A549 (cell line): Measurements from ENCODE around the gene CMPK1. TPM values are rescaled to one million over a fixed set of nuclear protein-coding genes. Genes with fewer than 3 reads are reported as not detected.

Experiments
- ATAC-seq, 2 experiments: fragments of 200-7000 bp in 1 of 2; fragments of >200 bp in 1 of 2; cut with Nextera tagmentation in 1 of 2; cut with Tn5 transposase in 1 of 2; 3 replicates each; pipeline versions ENCODE4 v1.8.0 to v1.9.1; 2018 to 2020; ENCODE audit warnings: mild to moderate bottlenecking in 1 of 2, moderate library complexity in 1 of 2
- CTCF ChIA-PET: fragments of 300-600 bp; sonication (Branson Sonifier 250); formaldehyde crosslinking; extraction: SDS; loops from one replicate; lab custom pipeline; 2021; ENCODE audit warnings: antibody characterized with exemption, inconsistent platforms; lab: Yijun Ruan, JAX
- POLR2A ChIA-PET: fragments of 350-600 bp; formaldehyde crosslinking; extraction: SDS; loops from one replicate; lab custom pipeline; 2021; ENCODE audit warnings: antibody characterized with exemption, inconsistent platforms; lab: Yijun Ruan, JAX
- DNase-seq, 2 experiments: peaks; one replicate each; pipeline versions ENCODE4 v3.0.0 to v3.0.0-alpha.2; 2011 to 2016; ENCODE audit warnings: low read depth in 1 of 2, low spot score in 1 of 2
- FAIRE-seq: peaks from 2 replicates; lab custom pipeline; 2011; peaks lifted over from hg19 to GRCh38; lab: Jason Lieb, UNC
- H3K27ac ChIP-seq, 2 experiments: fragments of >200 bp; sonication (Bioruptor Twin); formaldehyde crosslinking; 3 replicates each; pipeline ENCODE4 v1.5.1; 2016 to 2017
- H3K4me1 ChIP-seq: fragments of >200 bp; sonication (Bioruptor Twin); formaldehyde crosslinking; 3 replicates; pipeline ENCODE4 v1.6.1; 2016
- H3K4me2 ChIP-seq: fragments of >200 bp; sonication (Bioruptor Twin); formaldehyde crosslinking; 3 replicates; pipeline ENCODE4 v1.6.1; 2016
- H3K4me3 ChIP-seq: fragments of >200 bp; sonication (Bioruptor Twin); formaldehyde crosslinking; 3 replicates; pipeline ENCODE4 v1.5.1; 2016
- H3K9me3 ChIP-seq: fragments of >200 bp; sonication (Bioruptor Twin); formaldehyde crosslinking; 3 replicates; pipeline ENCODE4 v1.6.1; 2016
- CBX8 ChIP-seq: fragments of 200-600 bp; sonication (generic); IDR thresholded peaks from 2 replicates; pipeline ENCODE4 v1.6.1; 2016
- CHD2 ChIP-seq: fragments of 150-350 bp; IDR thresholded peaks from 2 replicates; pipeline ENCODE4 v1.6.1; 2014; ENCODE audit warnings: low read length; ENCODE audit not compliant: partially characterized antibody
- FOSB ChIP-seq: fragments of 250-450 bp; sonication (Bioruptor Pico); IDR thresholded peaks from 2 replicates; pipeline ENCODE4 v1.5.0; 2020; ENCODE audit warnings: mild to moderate bottlenecking, moderate library complexity
- GATA3 ChIP-seq: IDR thresholded peaks from 2 replicates; pipeline ENCODE4 v1.6.1; 2012; ENCODE audit warnings: borderline replicate concordance
- HEYL ChIP-seq: fragments of 250-450 bp; sonication (Bioruptor Pico); IDR thresholded peaks from 2 replicates; pipeline ENCODE4 v1.8.0; 2021; ENCODE audit warnings: mild to moderate bottlenecking, moderate library complexity
- HOXB13 ChIP-seq: fragments of 250-450 bp; sonication (Bioruptor Pico); IDR thresholded peaks from 2 replicates; pipeline ENCODE4 v1.5.0; 2020; ENCODE audit warnings: low read depth, mild to moderate bottlenecking, moderate library complexity
- JUN ChIP-seq, 2 experiments: fragments of >200 bp; sonication (Bioruptor Twin); formaldehyde crosslinking; IDR thresholded peaks; 2 replicates in 1 of 2; 3 replicates in 1 of 2; pipeline ENCODE4 v1.6.1; 2016 to 2017
- JUNB ChIP-seq: fragments of >200 bp; sonication (Bioruptor Twin); formaldehyde crosslinking; IDR thresholded peaks from 2 replicates; pipeline ENCODE4 v1.6.1; 2016
- MAFK ChIP-seq: fragments of 450-650 bp; IDR thresholded peaks from 2 replicates; pipeline ENCODE4 v1.6.1; 2014; ENCODE audit not compliant: partially characterized antibody
- NFE2L2 ChIP-seq: fragments of 150-350 bp; conservative IDR thresholded peaks from 2 replicates; pipeline ENCODE4 v1.6.1; 2014; ENCODE audit warnings: low read length
- PHF8 ChIP-seq: fragments of 200-600 bp; sonication (generic); IDR thresholded peaks from 2 replicates; pipeline ENCODE4 v1.6.1; 2016; ENCODE audit warnings: low read depth, mild to moderate bottlenecking, antibody characterized with exemption, moderate library complexity, borderline replicate concordance
- POLR2AphosphoS2 ChIP-seq: conservative IDR thresholded peaks from 2 replicates; pipeline ENCODE4 v1.6.1; 2012; ENCODE audit warnings: low read length, improper control_type of control experiment, inconsistent platforms
- RAD21 ChIP-seq, 2 experiments: fragments of >200 bp in 1 of 2; sonication (Bioruptor Twin) in 1 of 2; formaldehyde crosslinking in 1 of 2; IDR thresholded peaks in 1 of 2; conservative IDR thresholded peaks in 1 of 2; 2 replicates in 1 of 2; 3 replicates in 1 of 2; pipeline ENCODE4 v1.6.1; 2012 to 2018; ENCODE audit warnings: inconsistent platforms in 1 of 2
- SMC3 ChIP-seq: fragments of >200 bp; sonication (Bioruptor Twin); formaldehyde crosslinking; IDR thresholded peaks from 3 replicates; pipeline ENCODE4 v1.6.1; 2018; ENCODE audit warnings: inconsistent platforms
- SREBF2 ChIP-seq: fragments of 450-650 bp; IDR thresholded peaks from 2 replicates; pipeline ENCODE4 v1.6.1; 2014; ENCODE audit warnings: mild to moderate bottlenecking, moderate library complexity
- ZC3H11A ChIP-seq: fragments of 450-650 bp; IDR thresholded peaks from 2 replicates; pipeline ENCODE4 v1.6.1; 2014; ENCODE audit warnings: antibody characterized with exemption, mild to moderate bottlenecking
- ZFP36 ChIP-seq: fragments of 450-650 bp; IDR thresholded peaks from 2 replicates; pipeline ENCODE4 v1.6.1; 2014; ENCODE audit warnings: borderline replicate concordance; ENCODE audit not compliant: partially characterized antibody
- WGBS: methylation state at CpG from one replicate; pipeline ENCODE4 v1.1.6; 2017; ENCODE audit errors: missing lambda C conversion rate; 5-methylcytosine and 5-hydroxymethylcytosine counted together
- polyA plus RNA-seq, 4 experiments: library from polyadenylated mRNA; depleted of rRNA in 3 of 4; stranded (reverse); fragments of >200 nt; fragmentation: RNase III in 1 of 4; extraction: RNeasy Plus Mini Kit Qiagen cat#74134 plus additional on column Dnase treatment in 1 of 4; gene quantifications; 2 replicates in 3 of 4; 3 replicates in 1 of 4; pipeline ENCODE4 v1.2.3, GENCODE V29; 2011 to 2017
- TF ChIP-seq, protein P1 (sequence below): fragments of 450-650 bp; IDR thresholded peaks from 2 replicates; pipeline ENCODE4 v1.6.1; 2014; ENCODE audit warnings: antibody characterized with exemption
- TF ChIP-seq, protein P2 (sequence below): fragments of 250-450 bp; sonication (Bioruptor Pico); IDR thresholded peaks from 2 replicates; pipeline ENCODE4 v1.5.0; 2020; ENCODE audit warnings: low read depth, mild to moderate bottlenecking, moderate library complexity
- TF ChIP-seq, protein P3 (sequence below): fragments of >200 bp; sonication (Bioruptor Twin); formaldehyde crosslinking; IDR thresholded peaks from 3 replicates; pipeline ENCODE4 v1.5.1; 2016
- TF ChIP-seq, protein P4 (sequence below): fragments of 150-350 bp; IDR thresholded peaks from 2 replicates; pipeline ENCODE4 v1.6.1; 2014; ENCODE audit warnings: low read depth, mild to moderate bottlenecking, low read length

Gene CMPK1
- polyA plus RNA-seq, 2 of the 4 experiments (the other 2 are of a cell fraction) = 89.3 to 103 TPM

DNA sequence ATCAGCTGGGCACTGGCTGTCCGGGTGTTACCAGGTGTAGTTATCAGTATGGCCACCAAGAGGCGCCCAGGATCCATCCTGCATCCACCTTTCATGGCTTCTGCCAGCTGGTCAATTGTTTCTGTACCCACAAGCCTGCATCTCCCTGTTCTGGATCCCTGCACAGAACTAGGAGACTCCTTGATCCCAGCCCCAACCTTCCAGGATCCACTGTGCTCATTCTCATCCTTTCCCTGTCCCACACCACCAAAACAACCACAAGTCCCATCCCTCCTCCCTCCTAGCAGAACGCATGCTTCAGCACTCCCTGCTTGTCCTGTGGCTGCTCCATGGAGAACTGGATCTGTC is 55.3 kb downstream of the CMPK1 start:
- no peak overlapping the region for H3K4me3 ChIP-seq
- H3K9me3 ChIP-seq = no peaks in the 10 kb centered on the region
- FAIRE-seq (no peak), ATAC-seq (peak; percentile 94 to 96), DNase-seq (peak; percentile 53 to 60)
- WGBS = 31% methylated on average over 3 of the region's 3 CpGs
- CTCF ChIA-PET = interaction anchor here (0.6 to 4.5 kb wide), 18 partner anchors 9 to 367 kb away, joined by 3 to 34 read pairs (median 4); partner anchors contain the start of gene FOXD2
- H3K4me1 ChIP-seq = no peaks in the 10 kb centered on the region
- TF ChIP-seq SMC3 (peak; percentile 51), RAD21 (conservative IDR thresholded peaks at IDR 0.05 in 1 of 2, IDR thresholded peaks at IDR 0.05 in 1 of 2) (peak; percentile 70 to 74), GATA3 (no peak)
- TF ChIP-seq, protein P1, sequence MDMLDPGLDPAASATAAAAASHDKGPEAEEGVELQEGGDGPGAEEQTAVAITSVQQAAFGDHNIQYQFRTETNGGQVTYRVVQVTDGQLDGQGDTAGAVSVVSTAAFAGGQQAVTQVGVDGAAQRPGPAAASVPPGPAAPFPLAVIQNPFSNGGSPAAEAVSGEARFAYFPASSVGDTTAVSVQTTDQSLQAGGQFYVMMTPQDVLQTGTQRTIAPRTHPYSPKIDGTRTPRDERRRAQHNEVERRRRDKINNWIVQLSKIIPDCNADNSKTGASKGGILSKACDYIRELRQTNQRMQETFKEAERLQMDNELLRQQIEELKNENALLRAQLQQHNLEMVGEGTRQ = no peak
- TF ChIP-seq, protein P2, sequence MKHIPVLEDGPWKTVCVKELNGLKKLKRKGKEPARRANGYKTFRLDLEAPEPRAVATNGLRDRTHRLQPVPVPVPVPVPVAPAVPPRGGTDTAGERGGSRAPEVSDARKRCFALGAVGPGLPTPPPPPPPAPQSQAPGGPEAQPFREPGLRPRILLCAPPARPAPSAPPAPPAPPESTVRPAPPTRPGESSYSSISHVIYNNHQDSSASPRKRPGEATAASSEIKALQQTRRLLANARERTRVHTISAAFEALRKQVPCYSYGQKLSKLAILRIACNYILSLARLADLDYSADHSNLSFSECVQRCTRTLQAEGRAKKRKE (CRISPR knock-in tag) = no peak
- TF ChIP-seq, protein P3, sequence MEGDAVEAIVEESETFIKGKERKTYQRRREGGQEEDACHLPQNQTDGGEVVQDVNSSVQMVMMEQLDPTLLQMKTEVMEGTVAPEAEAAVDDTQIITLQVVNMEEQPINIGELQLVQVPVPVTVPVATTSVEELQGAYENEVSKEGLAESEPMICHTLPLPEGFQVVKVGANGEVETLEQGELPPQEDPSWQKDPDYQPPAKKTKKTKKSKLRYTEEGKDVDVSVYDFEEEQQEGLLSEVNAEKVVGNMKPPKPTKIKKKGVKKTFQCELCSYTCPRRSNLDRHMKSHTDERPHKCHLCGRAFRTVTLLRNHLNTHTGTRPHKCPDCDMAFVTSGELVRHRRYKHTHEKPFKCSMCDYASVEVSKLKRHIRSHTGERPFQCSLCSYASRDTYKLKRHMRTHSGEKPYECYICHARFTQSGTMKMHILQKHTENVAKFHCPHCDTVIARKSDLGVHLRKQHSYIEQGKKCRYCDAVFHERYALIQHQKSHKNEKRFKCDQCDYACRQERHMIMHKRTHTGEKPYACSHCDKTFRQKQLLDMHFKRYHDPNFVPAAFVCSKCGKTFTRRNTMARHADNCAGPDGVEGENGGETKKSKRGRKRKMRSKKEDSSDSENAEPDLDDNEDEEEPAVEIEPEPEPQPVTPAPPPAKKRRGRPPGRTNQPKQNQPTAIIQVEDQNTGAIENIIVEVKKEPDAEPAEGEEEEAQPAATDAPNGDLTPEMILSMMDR = peak; percentile 63
- no peak overlapping the region for H3K27ac ChIP-seq
- no peak overlapping the region for H3K4me2 ChIP-seq
- POLR2A ChIA-PET = interaction anchor here (1.0 kb wide), 1 partner anchor 49 kb away, joined by 4 read pairs; the partner anchor contains the start of gene FOXD2

DNA sequence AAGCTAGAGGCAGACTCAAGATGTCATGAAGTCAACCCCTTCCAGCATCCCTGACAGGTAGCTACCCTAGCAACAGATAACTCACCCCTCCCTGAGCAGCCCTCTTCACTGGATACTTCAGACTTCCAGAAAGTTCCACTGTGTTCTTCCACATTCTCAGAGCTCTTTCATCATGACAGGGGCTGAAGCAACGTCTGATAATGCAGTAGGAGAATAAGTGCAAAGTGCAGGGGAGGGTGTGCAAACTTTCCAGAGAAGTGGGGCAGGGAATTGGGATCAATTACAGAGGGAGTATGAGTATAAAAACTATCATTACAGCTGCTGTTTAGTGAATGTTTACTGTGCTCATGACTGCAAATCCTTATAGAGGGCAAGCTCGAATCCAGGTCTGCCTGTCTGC is 56.1 kb downstream of the CMPK1 start:
- Histone ChIP-seq H3K9me3 (no peaks in the 10 kb centered on the region), H3K4me1 (no peaks in the 10 kb centered on the region), H3K27ac (no peak overlapping the region), H3K4me2 (no peak overlapping the region), H3K4me3 (no peak overlapping the region)
- ATAC-seq = no peak
- TF ChIP-seq MAFK (no peak), FOSB (CRISPR knock-in tag) (no peak), ZFP36 (no peak), CBX8 (no peak), JUNB (no peak)
- FAIRE-seq = no peak
- 47% methylated on average over 2 of the region's 2 CpGs for WGBS
- POLR2A ChIA-PET = no interaction called here
- no peak for DNase-seq
- CTCF ChIA-PET = interaction anchor here (0.6 to 4.5 kb wide), 11 partner anchors 8 to 366 kb away, joined by 3 to 34 read pairs (median 11); partner anchors contain the start of gene FOXD2

DNA sequence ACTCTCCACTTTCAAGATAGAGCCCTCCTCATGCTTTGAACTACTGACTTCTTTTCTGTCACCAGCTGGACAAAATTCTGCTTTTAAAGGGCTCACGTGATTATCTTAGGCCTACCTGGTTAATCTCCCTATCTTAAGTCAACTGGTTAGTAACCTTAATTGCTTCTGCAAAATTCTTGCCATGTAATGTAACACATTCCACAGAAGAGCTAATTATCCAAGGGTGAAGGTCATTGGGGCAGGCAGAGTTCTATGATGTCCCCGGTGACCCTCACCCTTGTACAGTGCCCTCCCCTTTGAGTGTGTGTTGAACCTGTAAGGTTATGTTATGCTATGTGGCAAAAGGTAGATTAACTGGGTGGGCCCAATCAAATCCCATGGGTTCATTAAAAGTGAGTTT is 57.3 kb downstream of the CMPK1 start:
- TF ChIP-seq GATA3 (no peak), ZFP36 (no peak), CHD2 (no peak), HEYL (CRISPR knock-in tag) (no peak), PHF8 (no peak), POLR2AphosphoS2 (no peak), SREBF2 (no peak)
- no peak overlapping the region for H3K4me2 ChIP-seq
- ChIA-PET CTCF (interaction anchor here (2.9 to 4.5 kb wide), 5 partner anchors 30 to 337 kb away, joined by 11 to 34 read pairs (median 15); partner anchors contain the start of gene FOXD2), POLR2A (no interaction called here)
- WGBS = 97% methylated on average over 2 of the region's 2 CpGs
- H3K9me3 ChIP-seq = no peaks in the 10 kb centered on the region
- no peaks in the 10 kb centered on the region for H3K4me1 ChIP-seq
- no peak for DNase-seq
- no peak overlapping the region for H3K27ac ChIP-seq
- ATAC-seq = no peak
- H3K4me3 ChIP-seq = no peak overlapping the region
- FAIRE-seq = no peak

DNA sequence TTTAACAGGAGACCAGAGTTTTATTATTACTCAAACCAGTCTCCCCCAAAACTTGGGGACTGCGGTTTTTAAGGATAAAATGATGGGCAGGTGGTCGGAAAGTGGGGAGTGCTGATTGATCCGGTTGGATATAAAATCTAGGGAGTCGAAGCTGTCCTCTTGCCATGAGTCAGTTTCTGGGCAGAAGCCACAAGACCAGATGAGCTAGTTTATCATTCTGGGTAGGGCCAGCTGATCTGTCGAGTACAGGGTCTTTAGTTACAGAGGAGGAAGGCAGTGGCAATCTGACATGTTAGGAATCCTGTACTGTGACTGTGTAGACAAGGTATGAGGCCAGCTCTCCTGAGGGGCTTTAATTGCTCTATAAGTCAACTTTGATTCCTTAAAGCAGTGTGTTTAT is 59.6 kb downstream of the CMPK1 start:
- CTCF ChIA-PET = interaction anchor here (0.7 to 1.8 kb wide), 3 partner anchors 10 to 317 kb away, joined by 4 to 5 read pairs (median 5); no protein-coding TSS in a partner anchor
- DNase-seq = no peak
- WGBS = 53% methylated on average over 5 of the region's 5 CpGs
- no peaks in the 10 kb centered on the region for H3K9me3 ChIP-seq
- POLR2A ChIA-PET = no interaction called here
- FAIRE-seq = no peak
- no peak for ATAC-seq
- no peak overlapping the region for H3K27ac ChIP-seq
- no peak overlapping the region for H3K4me2 ChIP-seq
- no peaks in the 10 kb centered on the region for H3K4me1 ChIP-seq
- H3K4me3 ChIP-seq = no peak overlapping the region
- no peak for TF ChIP-seq HEYL (CRISPR knock-in tag)
- TF ChIP-seq, protein P4, sequence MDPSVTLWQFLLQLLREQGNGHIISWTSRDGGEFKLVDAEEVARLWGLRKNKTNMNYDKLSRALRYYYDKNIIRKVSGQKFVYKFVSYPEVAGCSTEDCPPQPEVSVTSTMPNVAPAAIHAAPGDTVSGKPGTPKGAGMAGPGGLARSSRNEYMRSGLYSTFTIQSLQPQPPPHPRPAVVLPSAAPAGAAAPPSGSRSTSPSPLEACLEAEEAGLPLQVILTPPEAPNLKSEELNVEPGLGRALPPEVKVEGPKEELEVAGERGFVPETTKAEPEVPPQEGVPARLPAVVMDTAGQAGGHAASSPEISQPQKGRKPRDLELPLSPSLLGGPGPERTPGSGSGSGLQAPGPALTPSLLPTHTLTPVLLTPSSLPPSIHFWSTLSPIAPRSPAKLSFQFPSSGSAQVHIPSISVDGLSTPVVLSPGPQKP = no peak
- TF ChIP-seq ZC3H11A = no peak
- no peak for TF ChIP-seq HOXB13 (CRISPR knock-in tag)
- TF ChIP-seq JUN (IDR thresholded peaks at IDR 0.05) = no peak
- TF ChIP-seq, protein P2 (CRISPR knock-in tag) = no peak
- TF ChIP-seq NFE2L2 = no peak
- TF ChIP-seq ZFP36 = no peak
- no peak for TF ChIP-seq SREBF2
